H1 (cell line): ENCODE results near the gene CCDC91.

Source experiments
- CBX5 ChIP-seq: fragments of 300-800, 300-1000 bp; sonication (generic); IDR thresholded peaks from 2 replicates; pipeline ENCODE4 v1.7.1; 2016; ENCODE audit warnings: antibody characterized with exemption, low read length, low read depth
- MAFK ChIP-seq: IDR thresholded peaks from 2 replicates; pipeline ENCODE4 v1.6.1; 2012; ENCODE audit warnings: low read depth, mild to moderate bottlenecking, improper control_type of control experiment, low read length
- TBP ChIP-seq: IDR thresholded peaks from 2 replicates; pipeline ENCODE4 v1.6.1; 2011; ENCODE audit warnings: low read depth, low read length, improper control_type of control experiment
- TF ChIP-seq, protein P1 (sequence below): IDR thresholded peaks from 2 replicates; pipeline ENCODE4 v1.6.1; 2012; ENCODE audit warnings: low read length, inconsistent platforms

- no peak for TF ChIP-seq TBP
- TF ChIP-seq, protein P1, sequence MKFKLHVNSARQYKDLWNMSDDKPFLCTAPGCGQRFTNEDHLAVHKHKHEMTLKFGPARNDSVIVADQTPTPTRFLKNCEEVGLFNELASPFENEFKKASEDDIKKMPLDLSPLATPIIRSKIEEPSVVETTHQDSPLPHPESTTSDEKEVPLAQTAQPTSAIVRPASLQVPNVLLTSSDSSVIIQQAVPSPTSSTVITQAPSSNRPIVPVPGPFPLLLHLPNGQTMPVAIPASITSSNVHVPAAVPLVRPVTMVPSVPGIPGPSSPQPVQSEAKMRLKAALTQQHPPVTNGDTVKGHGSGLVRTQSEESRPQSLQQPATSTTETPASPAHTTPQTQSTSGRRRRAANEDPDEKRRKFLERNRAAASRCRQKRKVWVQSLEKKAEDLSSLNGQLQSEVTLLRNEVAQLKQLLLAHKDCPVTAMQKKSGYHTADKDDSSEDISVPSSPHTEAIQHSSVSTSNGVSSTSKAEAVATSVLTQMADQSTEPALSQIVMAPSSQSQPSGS, result no peak
- no peak for TF ChIP-seq MAFK
- no peak for TF ChIP-seq CBX5
Measured at GRCh38 chr12:28460420-28461130, 270.3 kb downstream of the CCDC91 start.
